T1000 (cell line): ENCODE results near the gene TMEM107.
A peak's percentile ranks its signal among the peaks of the same experiment; 100 is the strongest.

Experiments used
- DNase-seq: peaks from one replicate; lab custom pipeline; 2025; ENCODE audit warnings: mixed read lengths; lab: John Stamatoyannopoulos, UW

The TMEM107 gene

GRCh38 chr17:8137645-8138373, 38.4 kb downstream of the TMEM107 start:
- DNase-seq: no peak

- DNase-seq: no peak
These were observed 42.2 kb downstream of the TMEM107 start for GRCh38 chr17:8133941-8134340.

GRCh38 chr17:8133399-8133798, 42.8 kb downstream of the TMEM107 start:
- no peak for DNase-seq

GRCh38 chr17:8131844-8132441, 44.2 kb downstream of the TMEM107 start:
- no peak for DNase-seq

GRCh38 chr17:8128125-8128784, 47.9 kb downstream of the TMEM107 start:
- no peak for DNase-seq

GRCh38 chr17:8126491-8127066, 49.6 kb downstream of the TMEM107 start:
- peak; percentile 32 for DNase-seq

GRCh38 chr17:8125947-8126490, 50.2 kb downstream of the TMEM107 start:
- DNase-seq: no peak

- DNase-seq: peak; percentile 89
These were observed 50.8 kb downstream of the TMEM107 start for GRCh38 chr17:8125154-8125946.

GRCh38 chr17:8124350-8125153, 51.6 kb downstream of the TMEM107 start:
- DNase-seq: no peak

- no peak for DNase-seq
These were observed 52.4 kb downstream of the TMEM107 start, which contains the start of gene HES7 for GRCh38 chr17:8123695-8124349. Gene HES7 (minus strand): TSS chr17:8124106. CDS start chr17:8124084, 22 bp downstream.

- DNase-seq: no peak
These were observed 53.1 kb downstream of the TMEM107 start for GRCh38 chr17:8122924-8123694.
